Fibroblast of the aortic adventitia (primary cell): ENCODE results near the gene ODAD4. TPM values are rescaled to one million over a fixed set of nuclear protein-coding genes. Genes with fewer than 3 reads are reported as not detected.

ENCODE experiments used
- DNase-seq: peaks from one replicate; pipeline ENCODE4 v3.0.0-alpha.2; 2010; ENCODE audit warnings: low read depth
- H3K4me3 ChIP-seq: 2 replicates; pipeline ENCODE4 v1.5.1; 2011; ENCODE audit warnings: low read depth, mild to moderate bottlenecking, control low read depth, low read length, moderate library complexity
- CTCF ChIP-seq: IDR thresholded peaks from 2 replicates; pipeline ENCODE4 v1.5.1; 2011; ENCODE audit warnings: mild to moderate bottlenecking, low read length, control low read depth, inconsistent platforms; ENCODE audit not compliant: insufficient read depth
- total RNA-seq: library from RNA; depleted of rRNA; stranded (reverse); fragments of >200 nt; gene quantifications from 2 replicates; pipeline ENCODE4 v1.2.3, GENCODE V29; 2012; ENCODE audit warnings: low replicate concordance

The ODAD4 gene
- total RNA-seq, 1 donor, result 1.2 TPM

- no peak for DNase-seq
- TF ChIP-seq CTCF, result no peak
- no peak overlapping the region for H3K4me3 ChIP-seq
Observed at GRCh38 chr17:41932816-41933389, 2.5 kb downstream of the ODAD4 start.

GRCh38 chr17:41935641-41936040 lies 5.2 kb downstream of the ODAD4 start:
- TF ChIP-seq CTCF, result no peak
- no peak overlapping the region for H3K4me3 ChIP-seq
- DNase-seq, result no peak

- TF ChIP-seq CTCF, result no peak
- no peak for DNase-seq
- no peak overlapping the region for H3K4me3 ChIP-seq
Observed at GRCh38 chr17:41937970-41938954, 7.8 kb downstream of the ODAD4 start.

GRCh38 chr17:41939044-41939692 lies 8.8 kb downstream of the ODAD4 start:
- TF ChIP-seq CTCF, result no peak
- no peak for DNase-seq
- H3K4me3 ChIP-seq, result no peak overlapping the region

GRCh38 chr17:41939693-41940090 lies 9.3 kb downstream of the ODAD4 start:
- no peak for TF ChIP-seq CTCF
- DNase-seq, result no peak
- no peak overlapping the region for H3K4me3 ChIP-seq

GRCh38 chr17:41941168-41941567 lies 10.8 kb downstream of the ODAD4 start:
- no peak overlapping the region for H3K4me3 ChIP-seq
- no peak for TF ChIP-seq CTCF
- no peak for DNase-seq
